ENCODE results near the gene EFHD2. TPM values are rescaled to one million over a fixed set of nuclear protein-coding genes. Genes with fewer than 3 reads are reported as not detected.

The EFHD2 gene
- total and polyA plus RNA-seq, 2 of the 8 experiments (the other 6 are each of a cell fraction or from before 2014, with no cell fraction given): 24.4 to 25.1 TPM

DNA sequence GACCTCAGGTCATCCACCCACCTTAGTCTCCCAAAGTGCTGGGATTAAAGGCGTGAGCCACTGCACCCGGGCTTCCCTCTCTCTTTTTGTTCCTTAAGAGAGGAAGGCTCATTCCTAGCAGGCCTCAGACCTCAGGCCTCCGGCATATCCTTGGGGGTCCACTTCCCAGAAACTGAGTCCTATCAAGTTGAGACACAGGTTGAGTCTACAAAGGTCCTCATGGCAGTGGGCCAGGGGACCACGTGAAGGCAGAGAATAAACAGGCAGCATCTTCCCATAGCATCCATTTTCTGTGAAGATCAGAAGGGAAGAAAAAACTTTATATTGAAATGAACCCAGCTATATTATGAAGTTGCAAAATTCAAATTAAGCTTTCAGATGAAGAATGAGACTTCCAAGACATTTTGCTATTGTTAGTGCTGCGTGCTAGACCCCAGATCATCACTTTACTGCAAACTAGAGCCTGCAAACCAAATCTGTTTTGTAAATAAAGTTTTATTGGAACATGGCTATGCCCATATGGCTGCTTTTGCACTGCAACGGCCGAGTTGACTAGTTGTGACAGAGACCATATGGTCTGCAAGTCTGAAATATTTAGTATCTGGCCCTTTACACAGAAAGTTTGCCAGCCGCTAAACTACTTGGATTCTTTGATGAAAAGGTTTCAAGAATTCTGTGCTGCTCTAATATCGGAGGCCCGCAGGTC lies 43.3 kb downstream of the EFHD2 start (continued):
- TF ChIP-seq CHD7 (IDR thresholded peaks at IDR 0.05; ENCODE audit: insufficient replicate concordance, low read length) (no peak), BACH1 (IDR thresholded peaks at IDR 0.05; ENCODE audit: low read length) (no peak), CHD2 (IDR thresholded peaks at IDR 0.05; ENCODE audit: low read length) (no peak)

Measured in H1 (cell line).